ENCODE data around the gene NLRP4.

The NLRP4 gene

DNA sequence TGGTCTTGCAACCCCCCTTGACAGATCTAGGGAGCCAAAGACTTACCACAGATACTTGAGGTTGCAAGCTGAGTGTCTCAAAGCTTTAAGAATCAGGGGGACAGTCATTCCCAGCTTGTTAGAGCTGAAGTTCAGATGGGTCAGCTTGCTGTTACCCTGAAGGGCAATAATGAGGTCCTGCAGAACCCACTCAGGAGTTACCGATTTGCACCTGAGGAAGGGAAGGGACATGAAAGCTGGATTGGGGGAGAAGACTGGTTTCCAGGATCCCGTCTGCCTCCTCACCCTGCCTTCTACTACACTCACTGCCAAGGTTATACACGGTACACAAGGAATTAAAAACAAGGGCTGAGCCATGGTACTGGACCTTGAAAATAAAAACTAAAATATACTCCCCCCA, 71.4 kb downstream of the NLRP4 start:
- Histone ChIP-seq H3K9me3 (replicated peaks; ENCODE audit: insufficient read depth, low read length) (no peaks in the 10 kb centered on the region), H4K20me1 (ENCODE audit: insufficient read depth, low read length) (no peaks in the 10 kb centered on the region), H2AFZ (ENCODE audit: low read length) (no peak overlapping the region), H3K36me3 (replicated peaks; ENCODE audit: insufficient read depth, low read length) (no peaks in the 10 kb centered on the region), H3K79me2 (ENCODE audit: low read length) (no peaks in the 10 kb centered on the region), H3K9me2 (replicated peaks; ENCODE audit: insufficient read depth, low read length) (no peaks in the 10 kb centered on the region), H3F3A (ENCODE audit: insufficient read depth, low read length) (no peaks in the 10 kb centered on the region), H3K27ac (ENCODE audit: low read length) (no peak overlapping the region), H3K4me1 (ENCODE audit: low read length) (no peaks in the 10 kb centered on the region), H3K4me2 (ENCODE audit: low read depth, low read length) (no peak overlapping the region), H3K27me3 (replicated peaks; ENCODE audit: insufficient read depth, low read length) (no peaks in the 10 kb centered on the region), H3K4me3 (ENCODE audit: low read length) (no peak overlapping the region), H3K9ac (ENCODE audit: low read length) (no peak overlapping the region)
- no peak for TF ChIP-seq EZH2phosphoT487 (IDR thresholded peaks at IDR 0.05; ENCODE audit: low read length)
- TF ChIP-seq, protein P1, sequence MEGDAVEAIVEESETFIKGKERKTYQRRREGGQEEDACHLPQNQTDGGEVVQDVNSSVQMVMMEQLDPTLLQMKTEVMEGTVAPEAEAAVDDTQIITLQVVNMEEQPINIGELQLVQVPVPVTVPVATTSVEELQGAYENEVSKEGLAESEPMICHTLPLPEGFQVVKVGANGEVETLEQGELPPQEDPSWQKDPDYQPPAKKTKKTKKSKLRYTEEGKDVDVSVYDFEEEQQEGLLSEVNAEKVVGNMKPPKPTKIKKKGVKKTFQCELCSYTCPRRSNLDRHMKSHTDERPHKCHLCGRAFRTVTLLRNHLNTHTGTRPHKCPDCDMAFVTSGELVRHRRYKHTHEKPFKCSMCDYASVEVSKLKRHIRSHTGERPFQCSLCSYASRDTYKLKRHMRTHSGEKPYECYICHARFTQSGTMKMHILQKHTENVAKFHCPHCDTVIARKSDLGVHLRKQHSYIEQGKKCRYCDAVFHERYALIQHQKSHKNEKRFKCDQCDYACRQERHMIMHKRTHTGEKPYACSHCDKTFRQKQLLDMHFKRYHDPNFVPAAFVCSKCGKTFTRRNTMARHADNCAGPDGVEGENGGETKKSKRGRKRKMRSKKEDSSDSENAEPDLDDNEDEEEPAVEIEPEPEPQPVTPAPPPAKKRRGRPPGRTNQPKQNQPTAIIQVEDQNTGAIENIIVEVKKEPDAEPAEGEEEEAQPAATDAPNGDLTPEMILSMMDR (IDR thresholded peaks at IDR 0.05; ENCODE audit: low read length): no peak
- TF ChIP-seq EZH2 (optimal IDR thresholded peaks at IDR 0.05; ENCODE audit: low read depth, low read length): no peak
- DNase-seq: no peak

DNA sequence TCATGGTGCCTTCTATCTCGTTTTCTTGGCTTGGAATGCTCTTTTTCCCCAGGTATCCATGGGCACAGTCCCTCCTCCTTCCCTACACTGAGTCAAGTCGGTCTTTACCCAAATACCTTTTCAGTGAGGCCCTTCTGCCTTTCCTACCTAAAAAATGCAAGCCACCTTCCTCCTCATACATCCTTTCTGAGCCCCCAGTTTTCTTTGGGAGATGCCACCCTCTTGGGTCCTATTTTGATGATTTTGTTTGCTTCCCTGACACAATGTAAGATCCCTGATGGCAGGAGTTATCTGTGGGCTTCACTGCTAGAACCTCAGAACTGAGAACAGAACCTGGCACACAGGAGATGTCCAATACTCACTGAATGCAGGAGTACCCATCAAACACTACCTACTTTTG, 73.5 kb downstream of the NLRP4 start:
- Histone ChIP-seq H3K36me3 (replicated peaks; ENCODE audit: insufficient read depth, low read length) (no peaks in the 10 kb centered on the region), H3K4me2 (ENCODE audit: low read depth, low read length) (no peak overlapping the region), H3K9me2 (replicated peaks; ENCODE audit: insufficient read depth, low read length) (no peaks in the 10 kb centered on the region), H3K4me3 (ENCODE audit: low read length) (no peak overlapping the region), H3K27ac (ENCODE audit: low read length) (no peak overlapping the region), H3F3A (ENCODE audit: insufficient read depth, low read length) (no peaks in the 10 kb centered on the region), H4K20me1 (ENCODE audit: insufficient read depth, low read length) (no peaks in the 10 kb centered on the region), H3K9ac (ENCODE audit: low read length) (no peak overlapping the region), H3K79me2 (ENCODE audit: low read length) (no peaks in the 10 kb centered on the region), H3K4me1 (ENCODE audit: low read length) (no peaks in the 10 kb centered on the region), H3K27me3 (replicated peaks; ENCODE audit: insufficient read depth, low read length) (no peaks in the 10 kb centered on the region), H2AFZ (ENCODE audit: low read length) (no peak overlapping the region), H3K9me3 (replicated peaks; ENCODE audit: insufficient read depth, low read length) (no peaks in the 10 kb centered on the region)
- DNase-seq: no peak
- TF ChIP-seq EZH2 (optimal IDR thresholded peaks at IDR 0.05; ENCODE audit: low read depth, low read length): no peak
- TF ChIP-seq EZH2phosphoT487 (IDR thresholded peaks at IDR 0.05; ENCODE audit: low read length): no peak
- TF ChIP-seq, protein P1 (IDR thresholded peaks at IDR 0.05; ENCODE audit: low read length): no peak

DNA sequence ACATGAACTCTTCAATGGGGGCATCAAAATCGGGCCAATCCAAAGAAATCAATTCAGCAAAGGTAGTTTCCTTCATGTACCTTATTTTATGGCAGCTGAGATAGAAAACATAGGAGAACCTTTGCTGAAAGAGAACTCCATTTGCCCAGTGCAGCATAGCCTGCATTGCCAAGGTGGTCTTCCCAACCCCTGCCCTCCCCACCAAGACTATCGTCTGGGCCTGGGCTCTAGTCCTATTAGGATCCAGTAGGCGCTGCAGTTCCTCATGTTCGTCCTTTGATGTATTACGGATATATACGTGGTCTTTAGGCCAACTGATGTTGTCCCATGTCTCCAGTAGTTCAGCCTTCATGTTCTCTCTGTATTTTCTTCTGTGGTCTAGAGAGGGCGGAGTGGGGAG, 76.6 kb downstream of the NLRP4 start:
- TF ChIP-seq EZH2phosphoT487 (IDR thresholded peaks at IDR 0.05; ENCODE audit: low read length): no peak
- TF ChIP-seq EZH2 (optimal IDR thresholded peaks at IDR 0.05; ENCODE audit: low read depth, low read length): no peak
- no peak for DNase-seq
- Histone ChIP-seq H3K9me2 (replicated peaks; ENCODE audit: insufficient read depth, low read length) (no peaks in the 10 kb centered on the region), H4K20me1 (ENCODE audit: insufficient read depth, low read length) (no peaks in the 10 kb centered on the region), H2AFZ (ENCODE audit: low read length) (no peak overlapping the region), H3K27me3 (replicated peaks; ENCODE audit: insufficient read depth, low read length) (no peaks in the 10 kb centered on the region), H3K4me3 (ENCODE audit: low read length) (no peak overlapping the region), H3K27ac (ENCODE audit: low read length) (no peak overlapping the region), H3K4me2 (ENCODE audit: low read depth, low read length) (no peak overlapping the region), H3K4me1 (ENCODE audit: low read length) (no peaks in the 10 kb centered on the region), H3K9ac (ENCODE audit: low read length) (no peak overlapping the region), H3K79me2 (ENCODE audit: low read length) (no peaks in the 10 kb centered on the region), H3K9me3 (replicated peaks; ENCODE audit: insufficient read depth, low read length) (no peaks in the 10 kb centered on the region), H3F3A (ENCODE audit: insufficient read depth, low read length) (no peaks in the 10 kb centered on the region), H3K36me3 (replicated peaks; ENCODE audit: insufficient read depth, low read length) (no peaks in the 10 kb centered on the region)

DNA sequence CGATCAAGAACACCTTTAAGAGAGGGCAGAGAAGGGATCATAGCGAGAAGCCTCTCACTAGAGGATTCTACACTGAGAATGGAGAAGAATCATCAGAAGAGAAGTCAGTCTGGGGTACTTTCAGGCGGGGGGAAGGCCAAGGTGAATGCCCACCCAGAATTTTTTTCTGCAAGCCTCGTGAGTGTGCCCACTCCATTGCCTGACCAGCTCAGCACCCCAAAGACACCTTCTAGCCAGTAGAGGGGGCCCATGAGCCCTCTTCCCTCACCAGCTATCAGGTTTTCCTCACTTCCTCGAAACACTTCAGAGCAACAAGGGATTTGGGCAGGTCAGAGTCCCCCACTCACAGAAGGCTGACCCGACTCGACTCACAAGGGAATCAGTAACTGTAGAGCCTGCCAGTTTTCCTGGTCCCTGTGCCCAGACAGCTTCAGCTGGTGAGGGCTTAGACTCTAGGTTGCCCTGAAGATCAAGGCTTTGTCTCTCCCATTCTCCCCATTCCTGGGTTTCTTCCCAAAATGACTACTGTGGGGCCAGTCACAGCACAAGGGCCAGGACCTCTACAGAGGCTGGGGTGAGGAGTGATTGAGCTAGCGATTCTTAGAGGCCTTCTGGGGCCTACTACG, 77.4 kb downstream of the NLRP4 start:
- no peak for DNase-seq
- H3K36me3 ChIP-seq (replicated peaks; ENCODE audit: insufficient read depth, low read length): no peaks in the 10 kb centered on the region
- no peaks in the 10 kb centered on the region for H3K9me2 ChIP-seq (replicated peaks; ENCODE audit: insufficient read depth, low read length)
- H3K27me3 ChIP-seq (replicated peaks; ENCODE audit: insufficient read depth, low read length): no peaks in the 10 kb centered on the region
- H2AFZ ChIP-seq (ENCODE audit: low read length): no peak overlapping the region
- H4K20me1 ChIP-seq (ENCODE audit: insufficient read depth, low read length): no peaks in the 10 kb centered on the region
- H3F3A ChIP-seq (ENCODE audit: insufficient read depth, low read length): no peaks in the 10 kb centered on the region
- no peak for TF ChIP-seq EZH2 (optimal IDR thresholded peaks at IDR 0.05; ENCODE audit: low read depth, low read length)
- TF ChIP-seq, protein P1 (IDR thresholded peaks at IDR 0.05; ENCODE audit: low read length): peak; percentile 48
- no peak overlapping the region for H3K4me2 ChIP-seq (ENCODE audit: low read depth, low read length)
- no peak overlapping the region for H3K4me3 ChIP-seq (ENCODE audit: low read length)
- no peaks in the 10 kb centered on the region for H3K79me2 ChIP-seq (ENCODE audit: low read length)
- H3K9me3 ChIP-seq (replicated peaks; ENCODE audit: insufficient read depth, low read length): no peaks in the 10 kb centered on the region
- no peaks in the 10 kb centered on the region for H3K4me1 ChIP-seq (ENCODE audit: low read length)
- H3K27ac ChIP-seq (ENCODE audit: low read length): no peak overlapping the region
- H3K9ac ChIP-seq (ENCODE audit: low read length): no peak overlapping the region
